SK-N-MC (cell line): ENCODE data around the gene EXOG.
"Not testable (repeated sequence)": the region's sequence is repeated elsewhere in the genome, so short reads cannot be mapped to it uniquely, and the experiment has no call there.

Source experiments
- DNase-seq: peaks from one replicate; pipeline ENCODE4 v3.0.0-alpha.2; 2011; ENCODE audit warnings: low read depth, low spot score
- H3K27ac ChIP-seq: fragments of 200-600 bp; sonication (generic); 2 replicates; pipeline ENCODE4 v1.5.1; 2016; ENCODE audit warnings: mixed run types
- H3K36me3 ChIP-seq: fragments of 200-600 bp; sonication (generic); 2 replicates; pipeline ENCODE4 v1.6.1; 2017; ENCODE audit warnings: antibody characterized with exemption, low read length, mixed read lengths; ENCODE audit not compliant: insufficient read depth
- H3K4me3 ChIP-seq: fragments of 200-600 bp; sonication (generic); 2 replicates; pipeline ENCODE4 v1.5.1; 2016
- H3K9ac ChIP-seq: fragments of 200-600 bp; sonication (generic); 2 replicates; pipeline ENCODE4 v1.8.0; 2017; ENCODE audit warnings: mixed run types, mixed read lengths; ENCODE audit not compliant: insufficient read length
- H3K9me3 ChIP-seq: fragments of 200-600 bp; sonication (generic); 2 replicates; pipeline ENCODE4 v1.6.1; 2017; ENCODE audit warnings: low read depth, mild to moderate bottlenecking, antibody characterized with exemption, low read length, moderate library complexity, mixed read lengths
- EZH2 ChIP-seq: fragments of 200-600 bp; sonication (generic); IDR thresholded peaks from one replicate; pipeline ENCODE4 v1.6.1; 2017; ENCODE audit warnings: antibody characterized with exemption
- FOXP2 ChIP-seq: optimal IDR thresholded peaks from 2 replicates; pipeline ENCODE3; 2011; ENCODE audit warnings: mild to moderate bottlenecking, moderate library complexity; ENCODE audit not compliant: insufficient read depth; ENCODE audit errors: extremely low read length, control extremely low read depth
- POLR2AphosphoS5 ChIP-seq: IDR thresholded peaks from 2 replicates; pipeline ENCODE4 v1.6.1; 2012; ENCODE audit warnings: mild to moderate bottlenecking, low read depth, low read length, borderline replicate concordance

Gene EXOG

GRCh38 chr3:38565339-38566214 is 69.4 kb downstream of the EXOG start:
- TF ChIP-seq FOXP2: no peak
- TF ChIP-seq POLR2AphosphoS5: no peak
- no peak for TF ChIP-seq EZH2
- DNase-seq: no peak
- H3K36me3 ChIP-seq: no peaks in the 10 kb centered on the region
- no peak overlapping the region for H3K27ac ChIP-seq
- no peak overlapping the region for H3K9ac ChIP-seq
- H3K9me3 ChIP-seq: no peaks in the 10 kb centered on the region
- H3K4me3 ChIP-seq: no peak overlapping the region

- H3K9me3 ChIP-seq: no peaks in the 10 kb centered on the region
- no peak for DNase-seq
- no peak overlapping the region for H3K27ac ChIP-seq
- no peak overlapping the region for H3K4me3 ChIP-seq
- H3K36me3 ChIP-seq: no peaks in the 10 kb centered on the region
- TF ChIP-seq POLR2AphosphoS5 (no peak), EZH2 (no peak), FOXP2 (no peak)
- H3K9ac ChIP-seq: no peak overlapping the region
These were observed 70.0 kb downstream of the EXOG start for GRCh38 chr3:38566215-38566528.

GRCh38 chr3:38566794-38567193 is 70.7 kb downstream of the EXOG start:
- not testable (repeated sequence) for H3K9ac ChIP-seq, H3K27ac ChIP-seq, H3K36me3 ChIP-seq, DNase-seq, H3K9me3 ChIP-seq, H3K4me3 ChIP-seq

- no peak for DNase-seq
- no peak overlapping the region for H3K27ac ChIP-seq
- TF ChIP-seq EZH2 (no peak), FOXP2 (no peak), POLR2AphosphoS5 (no peak)
These were observed 71.4 kb downstream of the EXOG start for GRCh38 chr3:38567498-38567897.

GRCh38 chr3:38573111-38573510 is 77.0 kb downstream of the EXOG start:
- Histone ChIP-seq H3K9ac (no peak overlapping the region), H3K27ac (no peak overlapping the region), H3K9me3 (no peaks in the 10 kb centered on the region), H3K4me3 (no peak overlapping the region), H3K36me3 (no peaks in the 10 kb centered on the region)
- TF ChIP-seq FOXP2 (no peak), POLR2AphosphoS5 (no peak), EZH2 (no peak)
- DNase-seq: no peak

More at GRCh38 chr3:38567498-38567897, 71.4 kb downstream of the EXOG start:
- Histone ChIP-seq H3K9me3 (no peaks in the 10 kb centered on the region), H3K36me3 (no peaks in the 10 kb centered on the region), H3K9ac (no peak overlapping the region), H3K4me3 (no peak overlapping the region)

GRCh38 chr3:38573556-38573955 is 77.4 kb downstream of the EXOG start:
- no peak overlapping the region for H3K27ac ChIP-seq
- H3K36me3 ChIP-seq: no peaks in the 10 kb centered on the region
- DNase-seq: no peak
- H3K9ac ChIP-seq: no peak overlapping the region
- TF ChIP-seq POLR2AphosphoS5: no peak
- TF ChIP-seq FOXP2: no peak
- no peak for TF ChIP-seq EZH2
- no peak overlapping the region for H3K4me3 ChIP-seq
- H3K9me3 ChIP-seq: no peaks in the 10 kb centered on the region

GRCh38 chr3:38574411-38575278 is 78.5 kb downstream of the EXOG start:
- H3K36me3 ChIP-seq: no peaks in the 10 kb centered on the region
- no peak for DNase-seq

GRCh38 chr3:38575279-38575843 is 79.2 kb downstream of the EXOG start:
- Histone ChIP-seq H3K36me3 (no peaks in the 10 kb centered on the region), H3K9me3 (no peaks in the 10 kb centered on the region), H3K27ac (no peak overlapping the region), H3K9ac (no peak overlapping the region), H3K4me3 (no peak overlapping the region)
- TF ChIP-seq FOXP2: no peak
- no peak for TF ChIP-seq EZH2
- no peak for TF ChIP-seq POLR2AphosphoS5
- DNase-seq: no peak

More at GRCh38 chr3:38574411-38575278, 78.5 kb downstream of the EXOG start:
- Histone ChIP-seq H3K27ac (no peak overlapping the region), H3K9ac (no peak overlapping the region), H3K9me3 (no peaks in the 10 kb centered on the region), H3K4me3 (no peak overlapping the region)
- TF ChIP-seq FOXP2: no peak
- TF ChIP-seq POLR2AphosphoS5: no peak
- TF ChIP-seq EZH2: no peak
